Neural progenitor cell (in vitro differentiated cells): ENCODE measurements around the gene CMTR1.

Source experiments
- EZH2 ChIP-seq: fragments of 200-600 bp; sonication (generic); IDR thresholded peaks from 2 replicates; pipeline ENCODE4 v1.6.1; 2017; ENCODE audit warnings: antibody characterized with exemption, mild to moderate bottlenecking, moderate library complexity
- EZH2phosphoT487 ChIP-seq: fragments of 200-600 bp; sonication (generic); IDR thresholded peaks from 2 replicates; pipeline ENCODE4 v1.6.1; 2017; ENCODE audit warnings: antibody characterized with exemption
- TF ChIP-seq, protein P1 (sequence below): fragments of 200-600 bp; sonication (generic); IDR thresholded peaks from 2 replicates; pipeline ENCODE4 v1.5.1; 2017; ENCODE audit warnings: antibody characterized with exemption, mild to moderate bottlenecking

DNA sequence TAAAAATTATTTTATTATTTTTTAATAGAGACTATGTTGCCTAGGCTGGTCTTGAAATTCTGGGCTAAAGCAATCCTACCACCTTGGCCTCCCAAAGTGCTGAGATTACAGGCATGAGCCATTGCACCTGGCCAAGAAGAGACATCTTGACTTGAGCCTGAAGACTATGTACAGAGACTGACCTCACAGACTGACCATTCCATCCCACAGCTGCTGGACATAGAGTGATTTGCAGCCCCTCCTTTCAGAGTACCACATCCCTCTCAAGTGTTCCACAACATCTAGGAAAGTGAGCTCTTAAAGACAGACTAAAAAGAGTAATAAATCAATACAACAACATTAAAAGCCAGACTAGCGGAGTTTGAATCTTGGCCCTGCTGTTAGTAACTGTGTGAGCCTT is 40.2 kb upstream of the CMTR1 start:
- TF ChIP-seq, protein P1, sequence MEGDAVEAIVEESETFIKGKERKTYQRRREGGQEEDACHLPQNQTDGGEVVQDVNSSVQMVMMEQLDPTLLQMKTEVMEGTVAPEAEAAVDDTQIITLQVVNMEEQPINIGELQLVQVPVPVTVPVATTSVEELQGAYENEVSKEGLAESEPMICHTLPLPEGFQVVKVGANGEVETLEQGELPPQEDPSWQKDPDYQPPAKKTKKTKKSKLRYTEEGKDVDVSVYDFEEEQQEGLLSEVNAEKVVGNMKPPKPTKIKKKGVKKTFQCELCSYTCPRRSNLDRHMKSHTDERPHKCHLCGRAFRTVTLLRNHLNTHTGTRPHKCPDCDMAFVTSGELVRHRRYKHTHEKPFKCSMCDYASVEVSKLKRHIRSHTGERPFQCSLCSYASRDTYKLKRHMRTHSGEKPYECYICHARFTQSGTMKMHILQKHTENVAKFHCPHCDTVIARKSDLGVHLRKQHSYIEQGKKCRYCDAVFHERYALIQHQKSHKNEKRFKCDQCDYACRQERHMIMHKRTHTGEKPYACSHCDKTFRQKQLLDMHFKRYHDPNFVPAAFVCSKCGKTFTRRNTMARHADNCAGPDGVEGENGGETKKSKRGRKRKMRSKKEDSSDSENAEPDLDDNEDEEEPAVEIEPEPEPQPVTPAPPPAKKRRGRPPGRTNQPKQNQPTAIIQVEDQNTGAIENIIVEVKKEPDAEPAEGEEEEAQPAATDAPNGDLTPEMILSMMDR = no peak
- TF ChIP-seq EZH2 = no peak
- no peak for TF ChIP-seq EZH2phosphoT487
